HG03571 (cell line): ENCODE results near the gene ACER3.
"Not testable (repeated sequence)": the region's sequence is repeated elsewhere in the genome, so short reads cannot be mapped to it uniquely, and the experiment has no call there.

Experiments
- ATAC-seq: cut with Tn5 transposase; IDR thresholded peaks from one replicate; pipeline ENCODE4 v1.9.1; 2021; ENCODE audit not compliant: unreplicated experiment

Gene ACER3

GRCh38 chr11:76860539-76861475, at the start of gene ACER3:
Gene ACER3, plus strand, starts transcription at chr11:76860918. Its CDS starts 59 bp downstream, at chr11:76860977.
- ATAC-seq: peak; percentile 94

GRCh38 chr11:76811259-76811658, 49.5 kb upstream of the ACER3 start:
- ATAC-seq: no peak

GRCh38 chr11:76814414-76814813, 46.3 kb upstream of the ACER3 start:
- ATAC-seq: no peak

GRCh38 chr11:76815678-76816077, 45.0 kb upstream of the ACER3 start:
- ATAC-seq: not testable (repeated sequence)

- ATAC-seq: no peak
Observed at GRCh38 chr11:76820184-76820566, 40.5 kb upstream of the ACER3 start.

- not testable (repeated sequence) for ATAC-seq
Observed at GRCh38 chr11:76821396-76821795, 39.3 kb upstream of the ACER3 start.

- ATAC-seq: no peak
Observed at GRCh38 chr11:76822406-76822805, 38.3 kb upstream of the ACER3 start.

GRCh38 chr11:76823481-76824028, 37.2 kb upstream of the ACER3 start:
- ATAC-seq: no peak

GRCh38 chr11:76824083-76824939, 36.4 kb upstream of the ACER3 start:
- ATAC-seq: no peak

GRCh38 chr11:76824980-76825725, 35.6 kb upstream of the ACER3 start:
- no peak for ATAC-seq

GRCh38 chr11:76825726-76826396, 34.9 kb upstream of the ACER3 start:
- ATAC-seq: no peak

GRCh38 chr11:76826508-76826907, 34.2 kb upstream of the ACER3 start:
- not testable (repeated sequence) for ATAC-seq

- ATAC-seq: not testable (repeated sequence)
Observed at GRCh38 chr11:76827005-76827404, 33.7 kb upstream of the ACER3 start.

- ATAC-seq: no peak
Observed at GRCh38 chr11:76830639-76831327, 29.9 kb upstream of the ACER3 start.

GRCh38 chr11:76831686-76832310, 28.9 kb upstream of the ACER3 start:
- no peak for ATAC-seq

GRCh38 chr11:76832361-76832760, 28.4 kb upstream of the ACER3 start:
- ATAC-seq: no peak

- ATAC-seq: no peak
Observed at GRCh38 chr11:76834151-76834550, 26.6 kb upstream of the ACER3 start.

- no peak for ATAC-seq
Observed at GRCh38 chr11:76835036-76835435, 25.7 kb upstream of the ACER3 start.
